Upper lobe of left lung (tissue), 6 donors: ENCODE measurements around the gene PSMD8. TPM values are rescaled to one million over a fixed set of nuclear protein-coding genes. Genes with fewer than 3 reads are reported as not detected.
A peak's percentile ranks its signal among the peaks of the same experiment; 100 is the strongest.

Experiments
- ATAC-seq, 2 donors: fragments of 200-7000 bp; cut with Tn5 transposase; one replicate each; pipeline ENCODE4 v1.9.1; 2022; ENCODE audit warnings: mild to moderate bottlenecking in 2 of 2, moderate library complexity in 2 of 2; ENCODE audit not compliant: low FRiP score in 2 of 2
- DNase-seq, 2 donors: peaks; one replicate each; pipeline ENCODE4 v3.0.0-alpha.2; 2019 to 2020
- H3K27ac ChIP-seq, 4 donors: fragments of 200-600 bp; sonication (generic); one replicate each; pipeline ENCODE4 v1.5.1; 2016 to 2019
- H3K27me3 ChIP-seq, 4 donors: fragments of 200-600 bp; sonication (generic); one replicate each; pipeline ENCODE4 v1.5.1; 2017 to 2019
- H3K36me3 ChIP-seq, 4 donors: fragments of 200-600 bp; sonication (generic); one replicate each; pipeline ENCODE4 v1.5.1; 2016 to 2019
- H3K4me1 ChIP-seq, 4 donors: fragments of 200-600 bp; sonication (generic); one replicate each; pipeline ENCODE4 v1.5.1; 2018 to 2019
- H3K4me3 ChIP-seq, 4 donors: fragments of 200-600 bp; sonication (generic); one replicate each; pipeline ENCODE4 v1.5.1; 2017 to 2019; ENCODE audit warnings: mild to moderate bottlenecking in 2 of 4, moderate library complexity in 1 of 4
- H3K9me3 ChIP-seq, 4 donors: fragments of 200-600 bp; sonication (generic); one replicate each; pipeline ENCODE4 v1.5.1; 2018 to 2019
- CTCF ChIP-seq, 6 experiments: fragments of 450-650 bp in 4 of 6; fragments of 200-600 bp in 2 of 6; sonication (generic) in 2 of 6; IDR thresholded peaks; one replicate each; pipeline ENCODE4 v1.5.1; 2016 to 2019; ENCODE audit warnings: antibody characterized with exemption in 6 of 6
- EP300 ChIP-seq, 4 donors: sonication (generic); formaldehyde crosslinking; IDR thresholded peaks; one replicate each; pipeline ENCODE4 v1.5.1; 2017; ENCODE audit warnings: antibody characterized with exemption in 4 of 4, control low read depth in 2 of 4
- POLR2A ChIP-seq, 4 donors: fragments of 450-650 bp; IDR thresholded peaks; one replicate each; pipeline ENCODE4 v1.5.1; 2016 to 2017; ENCODE audit warnings: antibody characterized with exemption in 4 of 4, mild to moderate bottlenecking in 2 of 4
- POLR2AphosphoS5 ChIP-seq, 2 donors: sonication (generic); formaldehyde crosslinking; IDR thresholded peaks; one replicate each; pipeline ENCODE4 v1.5.1; 2017; ENCODE audit warnings: antibody characterized with exemption in 2 of 2
- WGBS, 2 donors: methylation state at CpG; one replicate each; pipeline ENCODE4 v1.1.5; 2017 to 2018; 5-methylcytosine and 5-hydroxymethylcytosine counted together
- total RNA-seq, 6 donors: library from RNA; depleted of rRNA in 4 of 6; stranded (reverse); fragments of >200 nt in 4 of 6; gene quantifications; one replicate each; pipeline versions ENCODE4 v1.1.0 to v1.2.1, GENCODE V29; 2016 to 2021
- donor health status: DM: no; HTN: no; CAD: no; lungs with moderate emphysema.
- donor health status: DM: no; HTN: yes; CAD: no; lungs with severe emphysema.

Gene PSMD8
- total RNA-seq = 100 to 1,000 TPM in 4 of 6 donors, 10 to 100 TPM in 2; 66.0 to 213 (median 121) TPM

- TF ChIP-seq EP300 (IDR thresholded peaks at IDR 0.05) (peak in 1 of 4 donors; percentile 55), CTCF (IDR thresholded peaks at IDR 0.05) (peak in 2 of 6 experiments; percentile 21 to 44), POLR2AphosphoS5 (IDR thresholded peaks at IDR 0.05) (peak; percentile 90 to 97), POLR2A (IDR thresholded peaks at IDR 0.05) (peak; percentile 44 to 98 (median 89))
- ATAC-seq (peak; percentile 99), DNase-seq (peak; percentile 99 to 100)
- peak within 1 kb of the TSS; percentile 74 to 97 (median 84) for H3K4me3 ChIP-seq
- H3K36me3 ChIP-seq = peaks cover 0 to 32% (median 23%) of the 10 kb centered on the region in 4 donors
- no peaks in the 10 kb centered on the region for H3K27me3 ChIP-seq
- WGBS, 2 donors = 1 to 2% methylated on average over 25 to 63 of the region's 65 CpGs
- no peaks in the 10 kb centered on the region for H3K9me3 ChIP-seq
- H3K27ac ChIP-seq = peak within 1 kb of the TSS; percentile 87 to 96 (median 92)
- H3K4me1 ChIP-seq = peaks cover 21 to 32% (median 22%) of the 10 kb centered on the region in 4 donors
Observed at GRCh38 chr19:38374332-38375097, at the start of gene PSMD8. PSMD8 (plus strand) TSS chr19:38374571; CDS start chr19:38374602, 31 bp downstream.

- 92 to 95% methylated on average over 16 to 22 of the region's 22 CpGs for WGBS, 2 donors
- no peak overlapping the region for H3K4me3 ChIP-seq
- no peak overlapping the region for H3K27ac ChIP-seq
- peaks cover 0 to 16% (median 6%) of the 10 kb centered on the region in 4 donors for H3K4me1 ChIP-seq
- H3K27me3 ChIP-seq = no peaks in the 10 kb centered on the region
- no peak for ATAC-seq
- no peaks in the 10 kb centered on the region for H3K9me3 ChIP-seq
- DNase-seq = peak in 1 of 2 donors; percentile 75
- peaks cover 3 to 47% (median 22%) of the 10 kb centered on the region in 4 donors for H3K36me3 ChIP-seq
- no peak for TF ChIP-seq EP300 (IDR thresholded peaks at IDR 0.05)
- TF ChIP-seq POLR2A (IDR thresholded peaks at IDR 0.05) = no peak
- TF ChIP-seq POLR2AphosphoS5 (IDR thresholded peaks at IDR 0.05) = no peak
Observed at GRCh38 chr19:38326591-38326990, 47.8 kb upstream of the PSMD8 start.

GRCh38 chr19:38329651-38330050 is 44.7 kb upstream of the PSMD8 start:
- H3K27me3 ChIP-seq = no peaks in the 10 kb centered on the region
- 96% methylated on average over 7 of the region's 7 CpGs for WGBS, 2 donors
- H3K4me3 ChIP-seq = no peak overlapping the region
- H3K36me3 ChIP-seq = peaks cover 3 to 43% (median 22%) of the 10 kb centered on the region in 4 donors
- no peaks in the 10 kb centered on the region for H3K4me1 ChIP-seq
- ATAC-seq (no peak), DNase-seq (no peak)
- no peaks in the 10 kb centered on the region for H3K9me3 ChIP-seq
- no peak for TF ChIP-seq POLR2AphosphoS5 (IDR thresholded peaks at IDR 0.05)
- TF ChIP-seq CTCF (IDR thresholded peaks at IDR 0.05) = no peak
- no peak for TF ChIP-seq POLR2A (IDR thresholded peaks at IDR 0.05)
- TF ChIP-seq EP300 (IDR thresholded peaks at IDR 0.05) = no peak
- H3K27ac ChIP-seq = no peak overlapping the region

- 87 to 88% methylated on average over 1 of the region's 1 CpG for WGBS, 2 donors
- no peak for ATAC-seq
Observed at GRCh38 chr19:38331728-38332127, 42.6 kb upstream of the PSMD8 start.

GRCh38 chr19:38333245-38333644 is 41.1 kb upstream of the PSMD8 start:
- TF ChIP-seq EP300 (IDR thresholded peaks at IDR 0.05) = no peak
- no peak for TF ChIP-seq POLR2AphosphoS5 (IDR thresholded peaks at IDR 0.05)
- no peak for TF ChIP-seq POLR2A (IDR thresholded peaks at IDR 0.05)
- no peak for TF ChIP-seq CTCF (IDR thresholded peaks at IDR 0.05)
- H3K27me3 ChIP-seq = no peaks in the 10 kb centered on the region
- peaks cover 7 to 18% (median 10%) of the 10 kb centered on the region in 4 donors for H3K4me1 ChIP-seq
- H3K27ac ChIP-seq = no peak overlapping the region
- H3K36me3 ChIP-seq = peaks cover 0 to 7% (median 1%) of the 10 kb centered on the region in 4 donors
- DNase-seq (no peak), ATAC-seq (no peak)
- H3K4me3 ChIP-seq = no peak overlapping the region
- WGBS, 2 donors = 74 to 82% methylated on average over 9 of the region's 9 CpGs
- H3K9me3 ChIP-seq = no peaks in the 10 kb centered on the region

More at GRCh38 chr19:38331728-38332127, 42.6 kb upstream of the PSMD8 start:
- H3K4me1 ChIP-seq = peaks cover 0 to 5% (median 2%) of the 10 kb centered on the region in 4 donors
- peaks cover 1 to 23% (median 13%) of the 10 kb centered on the region in 4 donors for H3K36me3 ChIP-seq
- H3K4me3 ChIP-seq = no peak overlapping the region
- H3K27me3 ChIP-seq = no peaks in the 10 kb centered on the region
- H3K27ac ChIP-seq = no peak overlapping the region
- TF ChIP-seq POLR2AphosphoS5 (IDR thresholded peaks at IDR 0.05) = no peak
- no peaks in the 10 kb centered on the region for H3K9me3 ChIP-seq
- DNase-seq = no peak
